CD4-positive, alpha-beta T cell (primary cell): ENCODE data around the gene SRSF6. TPM values are rescaled to one million over a fixed set of nuclear protein-coding genes. Genes with fewer than 3 reads are reported as not detected.
A peak's percentile ranks its signal among the peaks of the same experiment; 100 is the strongest.

Experiments
- ATAC-seq: fragments of 200-7000 bp; cut with Tn5 transposase; one replicate; pipeline ENCODE4 v1.10.0; 2022; ENCODE audit warnings: mild to moderate bottlenecking; ENCODE audit not compliant: poor library complexity
- CTCF ChIA-PET: fragments of 350-600 bp; sonication (Branson Sonifier 250); formaldehyde crosslinking; loops from one replicate; lab custom pipeline; 2021; ENCODE audit warnings: antibody characterized with exemption, inconsistent platforms; lab: Charles Lee
- POLR2A ChIA-PET: fragments of 350-600 bp; sonication (Branson Sonifier 250); formaldehyde crosslinking; loops from one replicate; lab custom pipeline; 2021; ENCODE audit warnings: antibody characterized with exemption, inconsistent platforms; lab: Charles Lee
- DNase-seq, 14 experiments: peaks; one replicate each; pipeline ENCODE4 v3.0.0-alpha.2; 2013 to 2020; ENCODE audit warnings: mixed read lengths in 2 of 14
- H3K27ac ChIP-seq, 2 donors: one replicate each; pipeline versions ENCODE4 v1.5.1 to v1.7.0; 2013; ENCODE audit warnings: low read length in 2 of 2, low read depth in 1 of 2, mild to moderate bottlenecking in 1 of 2
- H3K27me3 ChIP-seq, 2 experiments: 1 replicate in 1 of 2; 2 replicates in 1 of 2; pipeline versions ENCODE4 v1.6.1 to v1.7.0; 2013; ENCODE audit warnings: low read length in 2 of 2, control low read depth in 1 of 2, mild to moderate bottlenecking in 1 of 2, moderate library complexity in 1 of 2; ENCODE audit not compliant: insufficient read depth in 2 of 2, control insufficient read depth in 1 of 2
- H3K36me3 ChIP-seq: one replicate; pipeline ENCODE4 v1.6.1; 2013; ENCODE audit warnings: low read length, control low read depth; ENCODE audit not compliant: insufficient read depth
- H3K4me1 ChIP-seq: one replicate; pipeline ENCODE4 v1.6.1; 2013; ENCODE audit warnings: low read length, control low read depth; ENCODE audit not compliant: insufficient read depth
- H3K4me3 ChIP-seq: one replicate; pipeline ENCODE4 v1.5.1; 2013; ENCODE audit warnings: mild to moderate bottlenecking, low read length, moderate library complexity
- H3K9me3 ChIP-seq, 2 experiments: 1 replicate in 1 of 2; 2 replicates in 1 of 2; pipeline versions ENCODE4 v1.6.1 to v1.7.0; 2013; ENCODE audit warnings: low read length in 2 of 2, mild to moderate bottlenecking in 2 of 2, control low read depth in 1 of 2, moderate library complexity in 1 of 2; ENCODE audit not compliant: control insufficient read depth in 1 of 2, insufficient read depth in 1 of 2
- H3K27ac Mint-ChIP-seq: one replicate; pipeline ENCODE4 v1.8.0; 2020; ENCODE audit warnings: mixed read lengths
- H3K27me3 Mint-ChIP-seq: one replicate; pipeline ENCODE4 v1.8.0; 2021; ENCODE audit warnings: mixed read lengths
- H3K36me3 Mint-ChIP-seq: one replicate; pipeline ENCODE4 v1.8.0; 2021; ENCODE audit warnings: low read depth, mixed read lengths
- H3K4me1 Mint-ChIP-seq: one replicate; pipeline ENCODE4 v1.8.0; 2021; ENCODE audit warnings: low read depth, mixed read lengths
- H3K4me3 Mint-ChIP-seq: one replicate; pipeline ENCODE4 v1.8.0; 2020; ENCODE audit warnings: mild to moderate bottlenecking, mixed read lengths
- H3K9me3 Mint-ChIP-seq: one replicate; pipeline ENCODE4 v1.8.0; 2020; ENCODE audit warnings: mixed read lengths
- CTCF ChIP-seq: fragments of 200-600 bp; IDR thresholded peaks from one replicate; pipeline ENCODE4 v1.8.0; 2022; ENCODE audit warnings: antibody characterized with exemption, mild to moderate bottlenecking
- intact Hi-C, 2 experiments: fragments of 100-400 bp; cut with DNase I in 1 of 2; cut with micrococcal nuclease in 1 of 2; formaldehyde crosslinking; loops; one replicate each; pipeline versions ENCODE4 v1.15.1 to v1.9.0; 2023 to 2025; cut with DNase I, micrococcal nuclease
- polyA plus RNA-seq, 2 donors: library from polyadenylated mRNA; unstranded; fragments of 120-200 nt; gene quantifications; one replicate each; pipeline ENCODE4 v1.2.1, GENCODE V29; 2013
- total RNA-seq, 174 experiments: library from RNA in 2 of 174; stranded (reverse) in 2 of 174; gene quantifications; one replicate each; pipeline ENCODE4 v1.2.3 and lab custom pipeline; 2021 to 2026

The SRSF6 gene
- total RNA-seq (100 to 1,000 TPM; 312 to 313 TPM), total RNA-seq (lab: John Stamatoyannopoulos, UW) (131 to 437 (median 231) reads per million in 172 experiments)
- polyA plus RNA-seq (2013, experiment 1 of 2) = 118 TPM
- polyA plus RNA-seq (2013, experiment 2 of 2) = 188 TPM

GRCh38 chr20:43457640-43458421 lies at the start of gene SRSF6:
SRSF6 (plus strand) TSS chr20:43457896; CDS start chr20:43458034, 138 bp downstream.
- peak within 1 kb of the TSS; percentile 86 for H3K4me3 ChIP-seq
- Mint-ChIP-seq H3K27ac (peak within 1 kb of the TSS; percentile 95), H3K27me3 (peaks cover 13% of the 10 kb centered on the region), H3K36me3 (peaks cover 52% of the 10 kb centered on the region), H3K9me3 (no peaks in the 10 kb centered on the region), H3K4me1 (peaks cover 38% of the 10 kb centered on the region), H3K4me3 (peak within 1 kb of the TSS; percentile 94)
- H3K27ac ChIP-seq = peak within 1 kb of the TSS; percentile 99 to 100
- intact Hi-C loops = loop anchor here (1.0 to 10.0 kb wide), 10 partner anchors 49 to 1843 kb away; partner anchors contain the start of genes IFT52 (in 2 of the 2), CHD6 (in 1 of the 2), FITM2 (in 1 of the 2) and OSER1 (in 1 of the 2)
- ATAC-seq (peak; percentile 79), DNase-seq (peak; percentile 86 to 95 (median 92))
- no peak for TF ChIP-seq CTCF
- H3K36me3 ChIP-seq = peaks cover 39% of the 10 kb centered on the region
- no peaks in the 10 kb centered on the region for H3K9me3 ChIP-seq
- ChIA-PET POLR2A (interaction anchor here (0.6 to 2.9 kb wide), 17 partner anchors 8 to 1916 kb away, joined by 3 to 26 read pairs (median 4); partner anchors contain the start of gene IFT52), CTCF (interaction anchor here (1.1 to 1.2 kb wide), 2 partner anchors 732 to 1916 kb away, joined by 3 read pairs; no protein-coding TSS in a partner anchor)
- peaks cover 0 to 5% of the 10 kb centered on the region in 2 experiments for H3K27me3 ChIP-seq
- H3K4me1 ChIP-seq = peaks cover 18% of the 10 kb centered on the region

GRCh38 chr20:43408848-43409576 lies 48.7 kb upstream of the SRSF6 start:
- Mint-ChIP-seq H3K9me3 (no peaks in the 10 kb centered on the region), H3K36me3 (no peaks in the 10 kb centered on the region), H3K27ac (no peak overlapping the region), H3K4me1 (no peaks in the 10 kb centered on the region), H3K4me3 (no peak overlapping the region), H3K27me3 (peaks cover 71% of the 10 kb centered on the region)
- ChIA-PET POLR2A (no interaction called here), CTCF (no interaction called here)
- Histone ChIP-seq H3K4me3 (no peak overlapping the region), H3K36me3 (no peaks in the 10 kb centered on the region), H3K9me3 (peaks cover 9 to 18% of the 10 kb centered on the region in 2 experiments), H3K27ac (no peak overlapping the region), H3K27me3 (peaks cover 12 to 26% of the 10 kb centered on the region in 2 experiments), H3K4me1 (no peaks in the 10 kb centered on the region)
- DNase-seq = no peak
- TF ChIP-seq CTCF = no peak
- no peak for ATAC-seq
- intact Hi-C loops = loop anchor here (1.0 to 10.0 kb wide), 2 partner anchors 48 to 1674 kb away; partner anchors contain the start of gene SRSF6 (in 1 of the 2)

DNA sequence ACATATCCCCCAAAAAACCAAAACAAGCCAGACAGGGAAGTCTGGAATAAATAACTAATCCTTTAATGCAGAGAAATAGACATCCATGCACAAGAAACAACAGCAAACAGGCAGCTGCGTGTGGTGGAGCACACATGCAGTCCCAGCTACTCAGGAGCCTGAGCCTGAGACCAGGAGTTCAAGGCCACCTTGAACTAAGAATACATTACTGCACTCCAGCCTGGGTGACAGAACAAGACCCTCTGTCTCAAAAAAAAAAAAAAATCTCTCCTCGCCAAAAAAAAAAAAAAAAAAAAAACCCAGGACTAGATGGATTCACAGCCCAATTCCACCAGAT lies 48.2 kb upstream of the SRSF6 start:
- ChIA-PET CTCF (no interaction called here), POLR2A (no interaction called here)
- H3K9me3 ChIP-seq = peaks cover 6 to 18% of the 10 kb centered on the region in 2 experiments
- no peak overlapping the region for H3K4me3 Mint-ChIP-seq
- intact Hi-C loops = loop anchor here (1.0 to 10.0 kb wide), 2 partner anchors 48 to 1675 kb away; partner anchors contain the start of gene SRSF6 (in 1 of the 2)
- no peaks in the 10 kb centered on the region for H3K4me1 Mint-ChIP-seq
- no peak overlapping the region for H3K27ac ChIP-seq
- peaks cover 71% of the 10 kb centered on the region for H3K27me3 Mint-ChIP-seq
- H3K4me3 ChIP-seq = no peak overlapping the region
- H3K4me1 ChIP-seq = no peaks in the 10 kb centered on the region
- TF ChIP-seq CTCF = peak; percentile 23
- H3K27ac Mint-ChIP-seq = no peak overlapping the region
- ATAC-seq (no peak), DNase-seq (no peak)
- H3K27me3 ChIP-seq = peaks cover 12 to 26% of the 10 kb centered on the region in 2 experiments
- no peaks in the 10 kb centered on the region for H3K36me3 Mint-ChIP-seq
- no peaks in the 10 kb centered on the region for H3K9me3 Mint-ChIP-seq
- H3K36me3 ChIP-seq = no peaks in the 10 kb centered on the region
